ENCODE results near the gene SERPINB6.
"Not testable (repeated sequence)": the region's sequence is repeated elsewhere in the genome, so short reads cannot be mapped to it uniquely, and the experiment has no call there.

Gene SERPINB6

GRCh38 chr6:2945153-2945452 lies 26.3 kb downstream of the SERPINB6 start:
- peaks cover 46% of the 10 kb centered on the region for H3K4me1 ChIP-seq (ENCODE audit: low read length)
- TF ChIP-seq EZH2phosphoT487 (IDR thresholded peaks at IDR 0.05; ENCODE audit: low read depth) (no peak), CTCF (IDR thresholded peaks at IDR 0.05; ENCODE audit: low read depth, low read length) (no peak)
- no peak overlapping the region for H3K27ac ChIP-seq (ENCODE audit: low read length)
- H3K79me2 ChIP-seq (ENCODE audit: low read length): no peaks in the 10 kb centered on the region
- H3K9me3 ChIP-seq (ENCODE audit: insufficient read depth, low read length): peaks cover 4% of the 10 kb centered on the region; the same call in 1 of the 2 replicates
- no peak overlapping the region for H3K4me3 ChIP-seq (ENCODE audit: low read length)
- H4K20me1 ChIP-seq (ENCODE audit: insufficient read depth, low read length): no peaks in the 10 kb centered on the region
- no peak overlapping the region for H2AFZ ChIP-seq (ENCODE audit: low read depth, low read length)
- H3K27me3 ChIP-seq (ENCODE audit: low read depth, low read length): no peaks in the 10 kb centered on the region
- no peak overlapping the region for H3K4me2 ChIP-seq (ENCODE audit: low read length)
- H3K9ac ChIP-seq (ENCODE audit: low read length): no peak overlapping the region
- H3K36me3 ChIP-seq (replicated peaks; ENCODE audit: low read depth, low read length): peaks cover 2% of the 10 kb centered on the region

DNA sequence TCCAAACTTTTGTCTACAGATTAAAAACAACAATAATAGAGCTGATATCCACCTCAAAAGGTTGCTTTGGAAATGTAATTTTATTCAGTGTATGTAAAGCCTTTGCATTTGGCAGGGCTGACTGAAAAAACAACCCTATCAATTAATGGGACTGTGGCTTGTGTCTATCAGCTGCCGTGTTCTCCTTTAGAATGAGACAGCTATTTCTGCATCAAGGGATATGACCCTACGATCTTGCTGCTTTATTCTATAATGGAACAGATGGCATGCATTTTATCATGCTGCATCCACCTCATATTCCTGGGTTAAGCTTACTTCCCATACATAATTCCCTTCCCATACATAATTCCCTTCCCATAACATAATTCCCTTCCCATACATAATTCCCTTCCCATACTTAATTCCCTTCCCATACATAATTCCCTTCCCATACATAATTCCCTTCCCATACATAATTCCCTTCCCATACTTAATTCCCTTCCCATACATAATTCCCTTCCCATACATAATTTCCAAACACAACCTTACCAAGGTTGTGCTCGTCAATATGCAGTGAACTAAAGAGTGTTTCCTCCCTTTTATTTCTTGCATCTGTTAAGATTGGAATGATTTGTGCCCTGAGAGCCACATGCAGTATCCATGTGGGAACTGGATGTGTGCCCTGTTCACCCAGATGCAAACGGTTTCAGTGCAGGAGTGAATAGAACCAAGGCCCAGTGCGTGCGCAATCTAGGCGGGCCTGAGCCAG lies 26.8 kb downstream of the SERPINB6 start:
- Histone ChIP-seq H3K27me3 (ENCODE audit: low read depth, low read length) (no peaks in the 10 kb centered on the region), H3K4me1 (ENCODE audit: low read length) (peaks cover 51% of the 10 kb centered on the region), H3K4me2 (ENCODE audit: low read length) (no peak overlapping the region)

DNA sequence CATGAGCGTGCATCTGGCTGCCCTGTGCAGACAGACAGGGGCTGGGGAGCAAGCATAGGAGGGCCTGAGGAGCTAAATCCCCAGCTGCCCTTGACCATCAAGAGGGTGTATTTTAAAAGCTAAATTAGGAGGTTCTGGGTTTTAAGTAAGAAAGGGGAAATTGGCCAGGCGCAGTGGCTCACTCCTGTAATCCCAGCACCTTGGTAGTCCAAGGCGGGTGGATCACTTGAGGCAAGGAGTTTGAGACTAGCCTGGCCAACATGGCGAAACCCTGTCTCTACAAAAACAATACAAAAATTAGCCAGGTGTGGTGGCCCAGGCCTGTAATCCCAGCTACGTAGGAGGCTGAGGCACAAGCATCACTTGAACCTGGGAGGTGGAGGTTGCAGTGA lies 27.8 kb downstream of the SERPINB6 start:
- peak overlapping the region; percentile 56 for H3K27ac ChIP-seq (ENCODE audit: low read length)
- no peak for TF ChIP-seq EZH2phosphoT487 (IDR thresholded peaks at IDR 0.05; ENCODE audit: low read depth)
- no peak for TF ChIP-seq CTCF (IDR thresholded peaks at IDR 0.05; ENCODE audit: low read depth, low read length)
- no peaks in the 10 kb centered on the region for H3K27me3 ChIP-seq (ENCODE audit: low read depth, low read length)
- peaks cover 7% of the 10 kb centered on the region; the same call in 1 of the 2 replicates for H3K9me3 ChIP-seq (ENCODE audit: insufficient read depth, low read length)
- H3K4me3 ChIP-seq (ENCODE audit: low read length): no peak overlapping the region
- H3K9ac ChIP-seq (ENCODE audit: low read length): no peak overlapping the region; the same call in 1 of the 2 replicates
- H3K4me2 ChIP-seq (ENCODE audit: low read length): peak overlapping the region; percentile 33; the same call in 1 of the 2 replicates
- no peaks in the 10 kb centered on the region for H3K79me2 ChIP-seq (ENCODE audit: low read length)
- no peaks in the 10 kb centered on the region for H4K20me1 ChIP-seq (ENCODE audit: insufficient read depth, low read length)
- peaks cover 5% of the 10 kb centered on the region for H3K36me3 ChIP-seq (replicated peaks; ENCODE audit: low read depth, low read length)
- peaks cover 57% of the 10 kb centered on the region for H3K4me1 ChIP-seq (ENCODE audit: low read length)
- H2AFZ ChIP-seq (ENCODE audit: low read depth, low read length): no peak overlapping the region; the same call in 1 of the 2 replicates

More for the DNA sequence above, 26.8 kb downstream of the SERPINB6 start:
- Histone ChIP-seq H3K9me3 (ENCODE audit: insufficient read depth, low read length) (peaks cover 4% of the 10 kb centered on the region; the same call in 1 of the 2 replicates), H3K9ac (ENCODE audit: low read length) (no peak overlapping the region), H2AFZ (ENCODE audit: low read depth, low read length) (no peak overlapping the region), H3K4me3 (ENCODE audit: low read length) (no peak overlapping the region), H3K27ac (ENCODE audit: low read length) (no peak overlapping the region), H3K79me2 (ENCODE audit: low read length) (no peaks in the 10 kb centered on the region), H3K36me3 (replicated peaks; ENCODE audit: low read depth, low read length) (peaks cover 2% of the 10 kb centered on the region), H4K20me1 (ENCODE audit: insufficient read depth, low read length) (no peaks in the 10 kb centered on the region)
- TF ChIP-seq EZH2phosphoT487 (IDR thresholded peaks at IDR 0.05; ENCODE audit: low read depth) (no peak), CTCF (IDR thresholded peaks at IDR 0.05; ENCODE audit: low read depth, low read length) (no peak)

GRCh38 chr6:2942914-2943563 lies 28.3 kb downstream of the SERPINB6 start:
- Histone ChIP-seq H3K79me2 (ENCODE audit: low read length) (no peaks in the 10 kb centered on the region), H3K9me3 (ENCODE audit: insufficient read depth, low read length) (peaks cover 12% of the 10 kb centered on the region; the same call in 1 of the 2 replicates), H2AFZ (ENCODE audit: low read depth, low read length) (peak overlapping the region; percentile 15; the same call in 1 of the 2 replicates), H3K27ac (ENCODE audit: low read length) (peak overlapping the region; percentile 56), H3K9ac (ENCODE audit: low read length) (peak overlapping the region; percentile 11; the same call in 1 of the 2 replicates), H3K4me2 (ENCODE audit: low read length) (peak overlapping the region; percentile 33), H3K4me3 (ENCODE audit: low read length) (no peak overlapping the region), H3K27me3 (ENCODE audit: low read depth, low read length) (no peaks in the 10 kb centered on the region), H4K20me1 (ENCODE audit: insufficient read depth, low read length) (no peaks in the 10 kb centered on the region), H3K36me3 (replicated peaks; ENCODE audit: low read depth, low read length) (peaks cover 8% of the 10 kb centered on the region), H3K4me1 (ENCODE audit: low read length) (peaks cover 57% of the 10 kb centered on the region)
- TF ChIP-seq CTCF (IDR thresholded peaks at IDR 0.05; ENCODE audit: low read depth, low read length) (no peak), EZH2phosphoT487 (IDR thresholded peaks at IDR 0.05; ENCODE audit: low read depth) (no peak)

DNA sequence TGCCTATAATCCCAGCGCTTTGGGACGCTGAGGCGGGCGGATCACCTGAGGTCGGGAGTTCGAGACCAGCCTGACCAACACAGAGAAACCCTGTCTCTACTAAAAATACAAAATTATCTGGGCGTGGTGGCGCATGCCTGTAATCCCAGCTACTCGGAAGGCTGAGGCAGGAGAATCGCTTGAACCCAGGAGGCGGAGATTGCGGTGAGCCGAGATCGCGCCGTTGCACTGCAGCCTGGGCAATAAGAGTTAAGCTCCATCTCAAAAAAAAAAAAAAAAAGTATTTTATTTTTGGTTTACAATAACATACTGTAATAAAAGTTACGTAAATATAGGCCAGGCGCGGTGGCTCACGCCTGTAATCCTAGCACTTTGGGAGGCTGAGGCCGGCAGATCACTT lies 29.3 kb downstream of the SERPINB6 start:
- not testable (repeated sequence) for H3K4me2 ChIP-seq (ENCODE audit: low read length)

More for the DNA sequence above, 29.3 kb downstream of the SERPINB6 start:
- peaks cover 18% of the 10 kb centered on the region; the same call in 1 of the 2 replicates for H3K9me3 ChIP-seq (ENCODE audit: insufficient read depth, low read length)
- not testable (repeated sequence) for H2AFZ ChIP-seq (ENCODE audit: low read depth, low read length); H3K79me2 ChIP-seq (ENCODE audit: low read length); H4K20me1 ChIP-seq (ENCODE audit: insufficient read depth, low read length); H3K9ac ChIP-seq (ENCODE audit: low read length); H3K27ac ChIP-seq (ENCODE audit: low read length); H3K4me3 ChIP-seq (ENCODE audit: low read length); H3K27me3 ChIP-seq (ENCODE audit: low read depth, low read length)
- H3K36me3 ChIP-seq (replicated peaks; ENCODE audit: low read depth, low read length): peaks cover 13% of the 10 kb centered on the region
- peaks cover 52% of the 10 kb centered on the region for H3K4me1 ChIP-seq (ENCODE audit: low read length)

All from OCI-LY3 (cell line).